ENCODE measurements around the gene CRELD2.
A peak's percentile ranks its signal among the peaks of the same experiment; 100 is the strongest.

CRELD2 gene

GRCh38 chr22:49950396-49950994, 32.1 kb downstream of the CRELD2 start:
- H3K27me3 ChIP-seq (replicated peaks), result no peaks in the 10 kb centered on the region
- no peaks in the 10 kb centered on the region for H3K36me3 ChIP-seq (replicated peaks)
- no peak for TF ChIP-seq CTCF (IDR thresholded peaks at IDR 0.05; ENCODE audit: low read depth, low read length, missing control alignments)
- no peak overlapping the region for H3K4me3 ChIP-seq (ENCODE audit: low read depth, low read length)
- no peak for DNase-seq
- H3K27ac ChIP-seq, result no peak overlapping the region
- in situ Hi-C loops (cut with HindIII; ENCODE audit: low pct_ligation_motif_present, low sequenced_read_pairs), result no loop called here

- DNase-seq, result no peak
- no peak overlapping the region for H3K4me3 ChIP-seq (ENCODE audit: low read depth, low read length)
These were observed 32.7 kb downstream of the CRELD2 start for GRCh38 chr22:49951000-49951677.

GRCh38 chr22:49951678-49951985, 33.2 kb downstream of the CRELD2 start:
- Histone ChIP-seq H3K36me3 (replicated peaks) (no peaks in the 10 kb centered on the region), H3K4me3 (ENCODE audit: low read depth, low read length) (no peak overlapping the region), H3K27me3 (replicated peaks) (no peaks in the 10 kb centered on the region), H3K27ac (no peak overlapping the region)
- TF ChIP-seq CTCF (IDR thresholded peaks at IDR 0.05; ENCODE audit: low read depth, low read length, missing control alignments), result no peak
- DNase-seq, result no peak
- in situ Hi-C loops (cut with HindIII; ENCODE audit: low pct_ligation_motif_present, low sequenced_read_pairs), result no loop called here

More at GRCh38 chr22:49951000-49951677, 32.7 kb downstream of the CRELD2 start:
- no peak overlapping the region for H3K27ac ChIP-seq
- H3K36me3 ChIP-seq (replicated peaks), result no peaks in the 10 kb centered on the region
- H3K27me3 ChIP-seq (replicated peaks), result no peaks in the 10 kb centered on the region
- no peak for TF ChIP-seq CTCF (IDR thresholded peaks at IDR 0.05; ENCODE audit: low read depth, low read length, missing control alignments)
- in situ Hi-C loops (cut with HindIII; ENCODE audit: low pct_ligation_motif_present, low sequenced_read_pairs), result no loop called here

GRCh38 chr22:49951986-49952896, 33.8 kb downstream of the CRELD2 start:
- peak; percentile 75 for DNase-seq
- Histone ChIP-seq H3K4me3 (ENCODE audit: low read depth, low read length) (no peak overlapping the region), H3K36me3 (replicated peaks) (no peaks in the 10 kb centered on the region), H3K27ac (peak overlapping the region; percentile 60), H3K27me3 (replicated peaks) (no peaks in the 10 kb centered on the region)
- no peak for TF ChIP-seq CTCF (IDR thresholded peaks at IDR 0.05; ENCODE audit: low read depth, low read length, missing control alignments)
- in situ Hi-C loops (cut with HindIII; ENCODE audit: low pct_ligation_motif_present, low sequenced_read_pairs), result no loop called here

- no peak overlapping the region for H3K27ac ChIP-seq
- no peak for TF ChIP-seq CTCF (IDR thresholded peaks at IDR 0.05; ENCODE audit: low read depth, low read length, missing control alignments)
- no peaks in the 10 kb centered on the region for H3K27me3 ChIP-seq (replicated peaks)
- in situ Hi-C loops (cut with HindIII; ENCODE audit: low pct_ligation_motif_present, low sequenced_read_pairs), result no loop called here
- H3K36me3 ChIP-seq (replicated peaks), result no peaks in the 10 kb centered on the region
- DNase-seq, result no peak
- no peak overlapping the region for H3K4me3 ChIP-seq (ENCODE audit: low read depth, low read length)
These were observed 34.7 kb downstream of the CRELD2 start for GRCh38 chr22:49953027-49953679.

Measured in brain microvascular endothelial cell (primary cell).